ENCODE measurements around the gene GFOD2. TPM values are rescaled to one million over a fixed set of nuclear protein-coding genes. Genes with fewer than 3 reads are reported as not detected.

Gene GFOD2
- total and polyA plus RNA-seq, 2 donors (not counting 3 experiments of a cell fraction or from before 2014, with no cell fraction given): 38.1 to 47.5 TPM

DNA sequence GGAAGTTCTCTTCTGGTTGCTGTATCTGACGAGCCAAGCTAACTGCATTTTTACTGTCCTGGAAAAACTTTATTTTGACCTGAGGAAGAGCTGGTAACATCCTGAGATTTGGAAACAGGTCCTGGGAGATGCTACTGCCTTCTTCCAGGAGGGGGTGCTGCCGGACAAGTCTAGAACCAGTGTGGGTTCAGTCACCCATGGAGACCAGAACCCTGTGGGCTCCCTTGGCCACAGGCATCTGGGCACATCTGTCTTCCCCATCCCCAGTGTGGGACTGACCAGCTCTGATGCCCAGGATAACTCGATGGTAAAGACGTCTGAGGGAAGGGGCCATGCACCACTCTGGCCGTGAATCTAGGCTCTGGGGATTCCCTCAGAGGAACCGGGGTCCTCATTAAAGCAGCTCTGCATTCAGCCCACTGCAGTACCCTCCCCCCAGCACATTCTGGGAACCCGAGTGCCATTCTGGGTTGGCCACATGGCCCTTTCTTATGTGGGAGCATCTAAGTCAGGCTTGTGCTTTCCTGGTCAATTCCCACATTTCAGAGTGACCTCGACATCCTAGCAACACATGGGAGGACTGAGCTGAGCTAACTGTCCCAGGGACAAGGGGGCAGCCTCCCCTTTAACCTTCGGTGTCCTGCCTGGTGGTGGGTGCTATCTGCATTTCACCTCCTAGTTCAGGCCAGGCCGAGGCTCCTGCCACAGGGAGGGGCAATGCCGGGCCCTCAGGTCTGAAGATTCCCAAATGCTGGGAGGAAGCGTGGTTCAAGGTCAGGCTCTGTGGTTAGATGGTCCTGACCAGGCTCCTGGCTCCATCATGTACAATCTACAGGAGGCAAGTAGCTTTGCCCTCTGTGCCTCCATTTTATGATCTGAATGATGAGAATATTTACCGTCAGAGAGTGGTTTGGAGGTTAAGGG, 46.1 kb downstream of the GFOD2 start:
- TF ChIP-seq, protein P1, sequence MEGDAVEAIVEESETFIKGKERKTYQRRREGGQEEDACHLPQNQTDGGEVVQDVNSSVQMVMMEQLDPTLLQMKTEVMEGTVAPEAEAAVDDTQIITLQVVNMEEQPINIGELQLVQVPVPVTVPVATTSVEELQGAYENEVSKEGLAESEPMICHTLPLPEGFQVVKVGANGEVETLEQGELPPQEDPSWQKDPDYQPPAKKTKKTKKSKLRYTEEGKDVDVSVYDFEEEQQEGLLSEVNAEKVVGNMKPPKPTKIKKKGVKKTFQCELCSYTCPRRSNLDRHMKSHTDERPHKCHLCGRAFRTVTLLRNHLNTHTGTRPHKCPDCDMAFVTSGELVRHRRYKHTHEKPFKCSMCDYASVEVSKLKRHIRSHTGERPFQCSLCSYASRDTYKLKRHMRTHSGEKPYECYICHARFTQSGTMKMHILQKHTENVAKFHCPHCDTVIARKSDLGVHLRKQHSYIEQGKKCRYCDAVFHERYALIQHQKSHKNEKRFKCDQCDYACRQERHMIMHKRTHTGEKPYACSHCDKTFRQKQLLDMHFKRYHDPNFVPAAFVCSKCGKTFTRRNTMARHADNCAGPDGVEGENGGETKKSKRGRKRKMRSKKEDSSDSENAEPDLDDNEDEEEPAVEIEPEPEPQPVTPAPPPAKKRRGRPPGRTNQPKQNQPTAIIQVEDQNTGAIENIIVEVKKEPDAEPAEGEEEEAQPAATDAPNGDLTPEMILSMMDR (IDR thresholded peaks at IDR 0.05; ENCODE audit: extremely low read depth in 1 of 2, insufficient read depth in 1 of 2, low read depth in 1 of 2, low read length in 2 of 2): peak; percentile 80 to 82
- TF ChIP-seq JUN (IDR thresholded peaks at IDR 0.05; ENCODE audit: borderline replicate concordance, insufficient read depth, insufficient read length, low read depth) (no peak), EZH2 (IDR thresholded peaks at IDR 0.05; ENCODE audit: borderline replicate concordance, low read depth, low read length, severe bottlenecking) (no peak), MYC (IDR thresholded peaks at IDR 0.05; ENCODE audit: low read depth, low read length) (no peak), POLR2A (IDR thresholded peaks at IDR 0.05; ENCODE audit: low read depth, low read length) (peak; percentile 22), GATA2 (IDR thresholded peaks at IDR 0.05; ENCODE audit: insufficient read depth, insufficient read length, low read depth, low read length) (no peak)
- H3K36me3 ChIP-seq (ENCODE audit: control insufficient read depth in 2 of 2, extremely low read depth in 1 of 2, insufficient read depth in 2 of 2, low read length in 2 of 2): peaks cover 0 to 10% of the 10 kb centered on the region in 2 experiments
- H3K9me3 ChIP-seq (replicated peaks; ENCODE audit: control insufficient read depth, insufficient read depth, low read length): no peaks in the 10 kb centered on the region
- no peaks in the 10 kb centered on the region for H4K20me1 ChIP-seq (replicated peaks; ENCODE audit: control insufficient read depth, extremely low read depth, insufficient read depth, low read length)
- peak overlapping the region; percentile 73 for H3K27ac ChIP-seq (ENCODE audit: insufficient read depth, low read depth, low read length)
- peak overlapping the region; percentile 31 for H3K4me2 ChIP-seq (ENCODE audit: insufficient read depth, low read length)
- peak overlapping the region; percentile 17 for H3K9ac ChIP-seq (replicated peaks; ENCODE audit: extremely low read depth, insufficient read depth, low read length)
- BruUV-seq (replicated peaks): no TSS peak
- peaks cover 26% of the 10 kb centered on the region for H3K4me1 ChIP-seq (ENCODE audit: control insufficient read depth, extremely low read depth, insufficient read depth, low read length)
- H3K27me3 ChIP-seq (ENCODE audit: control insufficient read depth in 2 of 2, insufficient read depth in 2 of 2, low read length in 2 of 2): no peaks in the 10 kb centered on the region
- intact Hi-C loops (cut with micrococcal nuclease): loop anchor here (1.0 to 2.0 kb wide), 7 partner anchors 46 to 255 kb away; partner anchors contain the start of genes CENPT, EDC4, GFOD2 and NUTF2
- no peaks in the 10 kb centered on the region for H3K9me1 ChIP-seq (replicated peaks; ENCODE audit: control insufficient read depth, extremely low read depth, insufficient read depth, low read length)
- CTCF ChIA-PET: interaction anchor here (0.6 to 12.7 kb wide), 51 partner anchors 9 to 557 kb away, joined by 3 to 163 read pairs (median 4); partner anchors contain the start of genes ACD, ATP6V0D1, CENPT and CTCF
- H3K79me2 ChIP-seq (ENCODE audit: control insufficient read depth, insufficient read depth, low read length): no peaks in the 10 kb centered on the region
- FAIRE-seq (peak; percentile 84), DNase-seq (ENCODE audit: low read depth, low spot score) (peak; percentile 79)
- POLR2A ChIA-PET: interaction anchor here (1.2 to 1.5 kb wide), 2 partner anchors 133 to 152 kb away, joined by 4 read pairs; partner anchors contain the start of genes RANBP10 and TSNAXIP1
- H2AFZ ChIP-seq (ENCODE audit: low read depth, low read length): no peak overlapping the region
- dilution Hi-C loops (cut with MboI; ENCODE audit: extremely low pct_ligation_motif_present, low sequenced_read_pairs): no loop called here
- H3K4me3 ChIP-seq (replicated peaks in 1 of 3; ENCODE audit: insufficient read depth in 1 of 3, low read depth in 1 of 3, low read length in 3 of 3): no peak overlapping the region
